Smooth muscle cell (in vitro differentiated cells): ENCODE results near the gene RPL10. TPM values are rescaled to one million over a fixed set of nuclear protein-coding genes. Genes with fewer than 3 reads are reported as not detected.

ENCODE experiments used
- DNase-seq: peaks from one replicate; lab custom pipeline; 2025; ENCODE audit not compliant: unreplicated experiment; lab: John Stamatoyannopoulos, UW
- H2AFZ ChIP-seq: fragments of 200-600 bp; sonication (generic); 2 replicates; pipeline ENCODE4 v1.6.0; 2016; ENCODE audit warnings: antibody characterized with exemption, low read depth, mild to moderate bottlenecking
- H3F3A ChIP-seq: fragments of 200-600 bp; sonication (generic); 2 replicates; pipeline ENCODE4 v1.6.0; 2017; ENCODE audit warnings: antibody characterized with exemption, low read depth
- H3K27ac ChIP-seq: fragments of 200-600 bp; sonication (generic); 2 replicates; pipeline ENCODE4 v1.5.1; 2016; ENCODE audit warnings: low read depth, mild to moderate bottlenecking
- H3K27me3 ChIP-seq: fragments of 200-600 bp; sonication (generic); 2 replicates; pipeline ENCODE4 v1.6.1; 2016; ENCODE audit warnings: low read depth, mild to moderate bottlenecking
- H3K36me3 ChIP-seq: fragments of 200-600 bp; sonication (generic); 2 replicates; pipeline ENCODE4 v1.5.1; 2016; ENCODE audit warnings: low read depth
- H3K4me1 ChIP-seq: fragments of 200-600 bp; sonication (generic); 2 replicates; pipeline ENCODE4 v1.5.1; 2016; ENCODE audit warnings: low read depth
- H3K4me2 ChIP-seq: fragments of 200-600 bp; sonication (generic); 2 replicates; pipeline ENCODE4 v1.6.0; 2016; ENCODE audit warnings: mild to moderate bottlenecking
- H3K4me3 ChIP-seq: fragments of 200-600 bp; sonication (generic); 2 replicates; pipeline ENCODE4 v1.5.1; 2016; ENCODE audit warnings: mild to moderate bottlenecking
- H3K79me2 ChIP-seq: fragments of 200-600 bp; sonication (generic); 2 replicates; pipeline ENCODE4 v1.6.0; 2016; ENCODE audit warnings: low read depth, mild to moderate bottlenecking
- H3K9ac ChIP-seq: fragments of 200-600 bp; sonication (generic); 2 replicates; pipeline ENCODE4 v1.6.0; 2016; ENCODE audit warnings: low read depth
- H3K9me3 ChIP-seq: fragments of 200-600 bp; sonication (generic); replicated peaks from 2 replicates; pipeline ENCODE4 v1.5.1; 2016; ENCODE audit warnings: low read depth
- H4K20me1 ChIP-seq: fragments of 200-600 bp; sonication (generic); 2 replicates; pipeline ENCODE4 v1.6.0; 2016; ENCODE audit warnings: low read depth
- WGBS: methylation state at CpG from one replicate; pipeline ENCODE4 v1.1.7; 2016; ENCODE audit warnings: low lambda C conversion rate; 5-methylcytosine and 5-hydroxymethylcytosine counted together
- polyA plus RNA-seq: library from polyadenylated mRNA; unstranded; fragments of >200 nt; fragmentation: Nextera tagmentation; extraction: Ambion mirVana; gene quantifications from 2 replicates; pipeline ENCODE4 v1.2.1, GENCODE V29; 2016
- total RNA-seq: library from RNA; depleted of rRNA; stranded (reverse); fragments of >200 nt; gene quantifications from 2 replicates; pipeline ENCODE4 v1.2.3, GENCODE V29; 2014
- TF ChIP-seq, protein P1 (sequence below): fragments of 200-600 bp; sonication (generic); IDR thresholded peaks from 2 replicates; pipeline ENCODE4 v1.5.1; 2017; ENCODE audit warnings: borderline replicate concordance, mild to moderate bottlenecking, antibody characterized with exemption; ENCODE audit not compliant: insufficient read depth, poor library complexity, severe bottlenecking

RPL10 gene
- total and polyA plus RNA-seq, 2 experiments from 2014 or later, result 1,314 to 3,107 TPM

DNA sequence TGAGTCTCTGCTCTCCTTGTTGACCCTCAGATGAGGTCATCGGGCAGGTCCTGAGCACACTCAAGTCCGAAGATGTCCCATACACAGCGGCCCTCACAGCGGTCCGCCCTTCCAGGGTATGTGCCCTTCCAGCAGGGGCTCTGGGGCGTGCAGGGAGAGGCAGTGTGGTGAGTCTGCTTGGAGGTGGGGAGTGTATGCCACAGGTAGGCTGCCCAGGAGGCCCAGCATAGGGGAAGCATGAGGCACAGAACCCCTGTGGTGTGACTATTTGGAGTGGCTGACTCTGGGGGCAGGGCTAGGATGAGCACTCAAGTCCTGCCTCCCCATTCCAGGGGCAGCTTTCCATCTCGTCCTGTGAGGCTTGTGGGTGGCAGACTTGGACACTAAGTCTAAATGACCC, 35.4 kb downstream of the RPL10 start:
- Histone ChIP-seq H4K20me1 (peaks cover 8% of the 10 kb centered on the region), H3K4me1 (peaks cover 4% of the 10 kb centered on the region), H3K79me2 (peaks cover 28% of the 10 kb centered on the region), H3K27ac (no peak overlapping the region), H3K9me3 (no peaks in the 10 kb centered on the region), H3K36me3 (no peaks in the 10 kb centered on the region), H3F3A (no peaks in the 10 kb centered on the region), H3K4me3 (no peak overlapping the region), H3K9ac (no peak overlapping the region), H2AFZ (no peak overlapping the region), H3K4me2 (no peak overlapping the region), H3K27me3 (no peaks in the 10 kb centered on the region)
- DNase-seq, result no peak
- TF ChIP-seq, protein P1, sequence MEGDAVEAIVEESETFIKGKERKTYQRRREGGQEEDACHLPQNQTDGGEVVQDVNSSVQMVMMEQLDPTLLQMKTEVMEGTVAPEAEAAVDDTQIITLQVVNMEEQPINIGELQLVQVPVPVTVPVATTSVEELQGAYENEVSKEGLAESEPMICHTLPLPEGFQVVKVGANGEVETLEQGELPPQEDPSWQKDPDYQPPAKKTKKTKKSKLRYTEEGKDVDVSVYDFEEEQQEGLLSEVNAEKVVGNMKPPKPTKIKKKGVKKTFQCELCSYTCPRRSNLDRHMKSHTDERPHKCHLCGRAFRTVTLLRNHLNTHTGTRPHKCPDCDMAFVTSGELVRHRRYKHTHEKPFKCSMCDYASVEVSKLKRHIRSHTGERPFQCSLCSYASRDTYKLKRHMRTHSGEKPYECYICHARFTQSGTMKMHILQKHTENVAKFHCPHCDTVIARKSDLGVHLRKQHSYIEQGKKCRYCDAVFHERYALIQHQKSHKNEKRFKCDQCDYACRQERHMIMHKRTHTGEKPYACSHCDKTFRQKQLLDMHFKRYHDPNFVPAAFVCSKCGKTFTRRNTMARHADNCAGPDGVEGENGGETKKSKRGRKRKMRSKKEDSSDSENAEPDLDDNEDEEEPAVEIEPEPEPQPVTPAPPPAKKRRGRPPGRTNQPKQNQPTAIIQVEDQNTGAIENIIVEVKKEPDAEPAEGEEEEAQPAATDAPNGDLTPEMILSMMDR, result no peak
- 85% methylated on average over 7 of the region's 7 CpGs for WGBS

DNA sequence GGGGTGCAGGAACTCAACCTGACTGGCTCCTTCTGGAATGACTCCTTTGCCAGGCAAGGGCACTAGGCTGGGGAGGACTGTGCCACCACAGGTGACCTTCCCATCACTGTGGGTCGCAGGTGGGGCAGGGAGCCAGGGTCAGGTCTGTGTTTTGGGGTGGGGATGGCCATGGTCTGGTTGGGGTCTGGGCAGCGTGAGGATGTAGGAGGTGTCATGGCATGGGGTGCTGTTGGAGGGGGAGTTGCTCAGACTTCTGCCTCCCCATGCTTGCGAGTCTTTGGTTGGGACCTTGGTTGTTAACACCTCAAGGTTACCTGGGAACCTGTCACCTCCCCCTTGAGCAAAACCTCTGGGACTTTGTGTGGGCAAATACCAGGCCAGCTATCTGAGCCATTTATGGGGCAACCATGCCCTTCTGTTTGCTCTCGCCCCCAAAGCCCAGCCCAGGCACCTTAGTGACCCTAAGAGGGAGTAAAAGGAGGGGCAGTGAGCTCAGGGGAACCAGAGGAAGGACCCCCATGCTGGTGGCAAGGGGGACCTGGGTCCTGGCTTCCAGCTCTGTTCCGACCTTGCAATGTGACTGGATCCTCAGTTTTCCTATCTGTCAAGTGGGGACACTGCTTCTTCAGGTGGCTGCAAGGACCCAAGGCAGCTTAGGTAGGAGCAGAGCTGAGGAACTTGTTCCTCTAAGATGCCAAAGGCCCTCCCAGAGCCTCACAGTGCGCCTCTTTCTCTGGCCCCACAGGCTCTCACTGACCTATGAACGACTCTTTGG, 36.4 kb downstream of the RPL10 start:
- no peak overlapping the region for H3K9ac ChIP-seq
- H4K20me1 ChIP-seq, result peaks cover 18% of the 10 kb centered on the region
- H3F3A ChIP-seq, result no peaks in the 10 kb centered on the region
- TF ChIP-seq, protein P1, result no peak
- no peaks in the 10 kb centered on the region for H3K9me3 ChIP-seq
- peaks cover 28% of the 10 kb centered on the region for H3K79me2 ChIP-seq
- H3K27ac ChIP-seq, result no peak overlapping the region
- H3K36me3 ChIP-seq, result no peaks in the 10 kb centered on the region
- no peak overlapping the region for H3K4me3 ChIP-seq
- H3K4me1 ChIP-seq, result peaks cover 4% of the 10 kb centered on the region
- DNase-seq, result no peak
- H2AFZ ChIP-seq, result no peak overlapping the region
- WGBS, result 84% methylated on average over 7 of the region's 7 CpGs
- H3K27me3 ChIP-seq, result no peaks in the 10 kb centered on the region
- H3K4me2 ChIP-seq, result no peak overlapping the region

DNA sequence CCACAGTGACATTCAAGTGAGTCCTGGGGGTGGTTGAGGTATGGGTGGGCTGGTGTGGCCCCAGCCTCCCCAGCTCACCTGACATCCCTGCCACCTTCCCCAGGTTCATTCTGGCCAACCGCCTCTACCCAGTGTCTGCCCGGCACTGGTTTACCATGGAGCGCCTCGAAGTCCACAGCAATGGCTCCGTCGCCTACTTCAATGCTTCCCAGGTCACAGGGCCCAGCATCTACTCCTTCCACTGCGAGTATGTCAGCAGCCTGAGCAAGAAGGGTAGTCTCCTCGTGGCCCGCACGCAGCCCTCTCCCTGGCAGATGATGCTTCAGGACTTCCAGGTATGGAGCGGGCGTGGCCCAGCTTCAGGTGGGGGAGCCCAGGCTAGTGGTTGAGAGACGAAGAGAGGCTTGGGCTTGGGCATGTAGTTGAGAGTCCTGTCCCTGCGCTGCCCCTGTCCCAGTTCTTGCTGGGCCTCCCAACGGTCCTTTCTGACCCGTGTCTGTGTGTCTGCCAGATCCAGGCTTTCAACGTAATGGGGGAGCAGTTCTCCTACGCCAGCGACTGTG, 37.1 kb downstream of the RPL10 start:
- no peak overlapping the region for H2AFZ ChIP-seq
- 92% methylated on average over 16 of the region's 19 CpGs for WGBS

More for the DNA sequence above, 37.1 kb downstream of the RPL10 start:
- Histone ChIP-seq H3K4me2 (no peak overlapping the region), H3K27me3 (no peaks in the 10 kb centered on the region), H3K9ac (no peak overlapping the region), H3K36me3 (no peaks in the 10 kb centered on the region), H3K79me2 (peaks cover 32% of the 10 kb centered on the region), H3K27ac (no peak overlapping the region), H3F3A (no peaks in the 10 kb centered on the region), H3K4me1 (peaks cover 4% of the 10 kb centered on the region), H3K9me3 (no peaks in the 10 kb centered on the region), H3K4me3 (no peak overlapping the region), H4K20me1 (peaks cover 21% of the 10 kb centered on the region)
- DNase-seq, result no peak
- TF ChIP-seq, protein P1, result no peak
